Measurements from ENCODE around the gene PJA2.

Gene PJA2

GRCh38 chr5:109349388-109349787 lies 60.4 kb downstream of the PJA2 start:
- no peaks in the 10 kb centered on the region for H3K27me3 ChIP-seq (ENCODE audit: insufficient read depth, low read depth)
- no peak overlapping the region for H2AFZ ChIP-seq (ENCODE audit: low read depth)
- no peaks in the 10 kb centered on the region for H4K20me1 ChIP-seq (ENCODE audit: insufficient read depth)
- H3K9ac ChIP-seq = no peak overlapping the region
- H3K27ac ChIP-seq = no peak overlapping the region
- H3K4me2 ChIP-seq = no peak overlapping the region
- no peaks in the 10 kb centered on the region for H3K4me1 ChIP-seq (ENCODE audit: low read depth, poor library complexity, severe bottlenecking)
- H3K4me3 ChIP-seq (IDR thresholded peaks at IDR 0.05; ENCODE audit: insufficient read depth, low read depth, low read length) = no peak overlapping the region
- TF ChIP-seq CTCF (conservative IDR thresholded peaks at IDR 0.05; ENCODE audit: low read depth, low read length) = no peak
- no peaks in the 10 kb centered on the region for H3K79me2 ChIP-seq (ENCODE audit: insufficient read depth, low read depth)
- no peaks in the 10 kb centered on the region for H3K36me3 ChIP-seq (ENCODE audit: insufficient read depth)

GRCh38 chr5:109347252-109347888 lies 62.4 kb downstream of the PJA2 start:
- no peaks in the 10 kb centered on the region for H3K4me1 ChIP-seq (ENCODE audit: low read depth, poor library complexity, severe bottlenecking)
- no peak overlapping the region for H2AFZ ChIP-seq (ENCODE audit: low read depth)
- TF ChIP-seq CTCF (conservative IDR thresholded peaks at IDR 0.05; ENCODE audit: low read depth, low read length) = no peak
- no peaks in the 10 kb centered on the region for H3K36me3 ChIP-seq (ENCODE audit: insufficient read depth)
- no peak overlapping the region for H3K4me3 ChIP-seq (IDR thresholded peaks at IDR 0.05; ENCODE audit: insufficient read depth, low read depth, low read length)
- H3K9ac ChIP-seq = no peak overlapping the region
- H3K79me2 ChIP-seq (ENCODE audit: insufficient read depth, low read depth) = no peaks in the 10 kb centered on the region
- H3K27ac ChIP-seq = no peak overlapping the region
- no peaks in the 10 kb centered on the region for H4K20me1 ChIP-seq (ENCODE audit: insufficient read depth)
- H3K27me3 ChIP-seq (ENCODE audit: insufficient read depth, low read depth) = no peaks in the 10 kb centered on the region
- no peak overlapping the region for H3K4me2 ChIP-seq

- no peak overlapping the region for H3K27ac ChIP-seq
- H3K27me3 ChIP-seq (ENCODE audit: insufficient read depth, low read depth) = no peaks in the 10 kb centered on the region
- no peak for TF ChIP-seq CTCF (conservative IDR thresholded peaks at IDR 0.05; ENCODE audit: low read depth, low read length)
- no peak overlapping the region for H3K4me3 ChIP-seq (IDR thresholded peaks at IDR 0.05; ENCODE audit: insufficient read depth, low read depth, low read length)
- H3K9ac ChIP-seq = no peak overlapping the region
- H4K20me1 ChIP-seq (ENCODE audit: insufficient read depth) = no peaks in the 10 kb centered on the region
- H3K36me3 ChIP-seq (ENCODE audit: insufficient read depth) = no peaks in the 10 kb centered on the region
- no peaks in the 10 kb centered on the region for H3K79me2 ChIP-seq (ENCODE audit: insufficient read depth, low read depth)
- H2AFZ ChIP-seq (ENCODE audit: low read depth) = no peak overlapping the region
- H3K4me1 ChIP-seq (ENCODE audit: low read depth, poor library complexity, severe bottlenecking) = no peaks in the 10 kb centered on the region
- no peak overlapping the region for H3K4me2 ChIP-seq
Observed at GRCh38 chr5:109345699-109346098, 64.1 kb downstream of the PJA2 start.

- no peaks in the 10 kb centered on the region for H3K36me3 ChIP-seq (ENCODE audit: insufficient read depth)
- no peak overlapping the region for H3K9ac ChIP-seq
- H3K4me2 ChIP-seq = no peak overlapping the region
- TF ChIP-seq CTCF (conservative IDR thresholded peaks at IDR 0.05; ENCODE audit: low read depth, low read length) = no peak
- no peaks in the 10 kb centered on the region for H3K79me2 ChIP-seq (ENCODE audit: insufficient read depth, low read depth)
- no peaks in the 10 kb centered on the region for H3K27me3 ChIP-seq (ENCODE audit: insufficient read depth, low read depth)
- H2AFZ ChIP-seq (ENCODE audit: low read depth) = no peak overlapping the region
- H3K27ac ChIP-seq = no peak overlapping the region
- no peaks in the 10 kb centered on the region for H4K20me1 ChIP-seq (ENCODE audit: insufficient read depth)
- no peaks in the 10 kb centered on the region for H3K4me1 ChIP-seq (ENCODE audit: low read depth, poor library complexity, severe bottlenecking)
- no peak overlapping the region for H3K4me3 ChIP-seq (IDR thresholded peaks at IDR 0.05; ENCODE audit: insufficient read depth, low read depth, low read length)
Observed at GRCh38 chr5:109340351-109340750, 69.4 kb downstream of the PJA2 start.
